ENCODE measurements around the gene CAPN14.

Gene CAPN14

GRCh38 chr2:31204783-31205182, 12.5 kb downstream of the CAPN14 start:
- no peak for DNase-seq (ENCODE audit: low read depth)
- no peak for TF ChIP-seq CTCF (conservative IDR thresholded peaks at IDR 0.05; ENCODE audit: low read length)
- H3K4me3 ChIP-seq (ENCODE audit: low read length) = no peak overlapping the region

GRCh38 chr2:31203916-31204315, 13.4 kb downstream of the CAPN14 start:
- TF ChIP-seq CTCF (conservative IDR thresholded peaks at IDR 0.05; ENCODE audit: low read length) = no peak
- no peak for DNase-seq (ENCODE audit: low read depth)
- H3K4me3 ChIP-seq (ENCODE audit: low read length) = no peak overlapping the region

GRCh38 chr2:31202833-31203232, 14.5 kb downstream of the CAPN14 start:
- no peak for TF ChIP-seq CTCF (conservative IDR thresholded peaks at IDR 0.05; ENCODE audit: low read length)
- no peak overlapping the region for H3K4me3 ChIP-seq (ENCODE audit: low read length)
- no peak for DNase-seq (ENCODE audit: low read depth)

- TF ChIP-seq CTCF (conservative IDR thresholded peaks at IDR 0.05; ENCODE audit: low read length) = no peak
- no peak overlapping the region for H3K4me3 ChIP-seq (ENCODE audit: low read length)
- DNase-seq (ENCODE audit: low read depth) = no peak
Measured at GRCh38 chr2:31202041-31202440, 15.3 kb downstream of the CAPN14 start.

- no peak overlapping the region for H3K4me3 ChIP-seq (ENCODE audit: low read length)
- DNase-seq (ENCODE audit: low read depth) = no peak
- no peak for TF ChIP-seq CTCF (conservative IDR thresholded peaks at IDR 0.05; ENCODE audit: low read length)
Measured at GRCh38 chr2:31200972-31201371, 16.3 kb downstream of the CAPN14 start.

GRCh38 chr2:31199206-31199605, 18.1 kb downstream of the CAPN14 start:
- no peak for TF ChIP-seq CTCF (conservative IDR thresholded peaks at IDR 0.05; ENCODE audit: low read length)
- DNase-seq (ENCODE audit: low read depth) = no peak
- H3K4me3 ChIP-seq (ENCODE audit: low read length) = no peak overlapping the region

GRCh38 chr2:31197669-31198068, 19.6 kb downstream of the CAPN14 start:
- H3K4me3 ChIP-seq (ENCODE audit: low read length) = no peak overlapping the region
- no peak for DNase-seq (ENCODE audit: low read depth)
- TF ChIP-seq CTCF (conservative IDR thresholded peaks at IDR 0.05; ENCODE audit: low read length) = no peak
